CMK (cell line): Measurements from ENCODE around the gene GASK1A.

Source experiments
- DNase-seq: peaks from one replicate; pipeline ENCODE4 v3.0.0-alpha.2; 2010; ENCODE audit warnings: low read depth

Gene GASK1A

DNA sequence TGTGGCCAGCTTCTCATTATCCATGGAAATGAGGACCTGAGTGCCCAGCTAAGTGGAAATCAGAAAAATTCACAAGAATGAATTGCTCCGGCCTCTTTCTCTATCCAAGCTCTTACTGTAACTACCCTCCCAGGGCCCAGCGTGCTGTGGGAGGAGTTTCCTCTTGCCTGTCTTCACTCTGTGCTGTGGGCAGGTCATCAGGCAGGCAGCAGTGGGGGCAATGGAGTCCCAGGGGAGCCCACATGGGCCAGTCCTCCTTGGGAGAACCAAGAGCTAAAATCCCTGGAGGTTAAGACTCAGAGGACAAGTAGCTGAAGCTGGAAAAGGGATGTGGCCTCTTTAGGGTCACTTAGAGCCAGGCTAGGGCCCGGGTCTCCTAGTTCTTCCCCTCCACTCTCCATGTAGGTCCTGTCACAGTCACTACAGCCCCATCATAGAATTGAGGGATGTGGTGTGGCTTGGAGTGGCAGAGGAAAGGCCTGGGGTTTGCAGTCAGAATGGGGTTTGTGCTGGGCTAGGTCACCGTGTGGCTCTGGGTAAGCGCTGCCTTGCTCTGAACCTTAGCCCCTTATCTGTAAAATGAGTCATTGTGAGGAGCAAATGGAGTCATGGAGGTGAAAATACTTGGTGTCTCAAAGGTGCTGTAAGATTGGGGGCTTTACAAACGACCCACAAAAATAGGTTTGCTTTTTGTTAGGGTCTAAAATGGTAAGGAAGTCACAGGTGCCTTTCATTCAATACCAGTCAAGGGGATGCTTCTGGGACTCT, 3.7 kb downstream of the GASK1A start:
- DNase-seq = no peak

DNA sequence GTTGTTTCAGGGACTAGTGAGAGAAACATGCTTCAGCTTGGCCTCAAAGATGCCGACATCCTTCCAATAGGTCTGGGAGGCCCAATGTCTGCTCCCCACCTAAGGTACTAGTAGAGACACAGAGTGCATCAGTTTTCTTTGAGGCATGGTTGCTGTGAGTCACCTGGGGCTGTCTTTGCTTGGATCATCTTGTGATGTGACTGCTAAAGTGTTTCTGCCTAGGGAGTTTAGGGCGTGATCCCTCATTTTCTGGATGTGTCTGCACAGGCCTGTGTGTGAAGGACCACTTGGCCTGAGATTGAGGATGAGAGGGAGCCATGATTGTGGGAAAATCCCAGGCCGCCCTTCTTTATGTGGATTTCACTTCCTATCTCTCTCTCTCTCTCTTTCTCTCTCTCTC, 4.8 kb downstream of the GASK1A start:
- DNase-seq = no peak

DNA sequence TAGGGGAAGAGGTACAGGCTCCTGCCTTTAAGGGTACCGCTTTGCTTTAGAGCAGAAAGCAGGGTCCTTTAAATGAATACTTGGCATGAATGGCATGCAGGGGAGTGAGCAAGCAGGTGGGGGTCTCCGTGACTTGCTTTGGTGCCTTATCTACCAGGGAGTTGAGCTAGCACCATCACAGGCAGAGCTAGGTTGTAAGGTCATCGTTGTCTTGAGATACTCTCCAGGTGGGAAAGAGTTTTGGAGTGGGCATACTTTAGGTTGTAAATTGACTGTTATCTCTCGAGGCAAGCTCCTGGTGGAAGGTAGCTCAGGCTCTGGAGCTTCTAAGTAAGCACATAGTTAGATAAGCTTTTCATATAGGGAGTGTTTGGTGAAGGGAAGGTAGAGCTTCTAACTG, 5.6 kb downstream of the GASK1A start:
- DNase-seq = no peak

DNA sequence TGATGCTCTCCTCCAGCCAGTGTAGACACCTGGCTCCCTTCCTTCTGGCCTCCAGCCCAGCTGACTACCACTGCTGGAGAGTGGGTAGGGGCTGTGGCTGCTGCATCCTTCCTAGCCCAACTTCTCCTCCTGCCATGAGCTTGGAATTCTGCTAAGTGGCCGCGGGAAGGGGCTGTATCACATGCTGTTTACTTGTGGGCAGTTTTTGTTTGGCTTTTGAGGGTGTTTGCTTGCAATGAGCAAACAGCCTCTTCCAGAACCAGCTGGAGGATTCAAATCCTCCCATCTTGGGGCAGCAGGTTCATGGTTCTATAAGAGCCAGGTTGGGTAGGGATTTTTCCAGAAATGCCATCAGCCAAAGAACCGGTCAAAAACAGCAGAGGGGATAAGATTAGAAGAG, 9.0 kb downstream of the GASK1A start:
- no peak for DNase-seq

DNA sequence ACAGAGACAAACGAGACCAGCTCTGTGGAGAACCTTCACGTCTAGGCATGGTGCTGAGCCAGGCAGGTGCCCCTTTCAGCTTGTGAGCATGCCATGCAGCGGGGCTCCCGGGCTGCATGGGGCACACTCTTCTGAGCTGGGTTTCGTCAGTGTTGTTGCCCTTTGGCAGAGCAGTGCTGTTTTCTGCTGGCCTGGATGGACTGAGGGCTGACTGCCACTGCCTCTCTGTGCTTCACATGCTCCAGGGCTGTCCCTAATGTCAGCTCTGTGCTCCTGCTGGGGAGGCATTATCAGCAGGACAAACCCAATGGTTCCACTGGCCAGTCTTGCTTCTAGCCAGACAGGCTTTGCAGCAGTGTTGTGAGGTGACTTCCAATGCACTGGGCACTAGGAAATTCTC, 9.5 kb downstream of the GASK1A start:
- DNase-seq = no peak

DNA sequence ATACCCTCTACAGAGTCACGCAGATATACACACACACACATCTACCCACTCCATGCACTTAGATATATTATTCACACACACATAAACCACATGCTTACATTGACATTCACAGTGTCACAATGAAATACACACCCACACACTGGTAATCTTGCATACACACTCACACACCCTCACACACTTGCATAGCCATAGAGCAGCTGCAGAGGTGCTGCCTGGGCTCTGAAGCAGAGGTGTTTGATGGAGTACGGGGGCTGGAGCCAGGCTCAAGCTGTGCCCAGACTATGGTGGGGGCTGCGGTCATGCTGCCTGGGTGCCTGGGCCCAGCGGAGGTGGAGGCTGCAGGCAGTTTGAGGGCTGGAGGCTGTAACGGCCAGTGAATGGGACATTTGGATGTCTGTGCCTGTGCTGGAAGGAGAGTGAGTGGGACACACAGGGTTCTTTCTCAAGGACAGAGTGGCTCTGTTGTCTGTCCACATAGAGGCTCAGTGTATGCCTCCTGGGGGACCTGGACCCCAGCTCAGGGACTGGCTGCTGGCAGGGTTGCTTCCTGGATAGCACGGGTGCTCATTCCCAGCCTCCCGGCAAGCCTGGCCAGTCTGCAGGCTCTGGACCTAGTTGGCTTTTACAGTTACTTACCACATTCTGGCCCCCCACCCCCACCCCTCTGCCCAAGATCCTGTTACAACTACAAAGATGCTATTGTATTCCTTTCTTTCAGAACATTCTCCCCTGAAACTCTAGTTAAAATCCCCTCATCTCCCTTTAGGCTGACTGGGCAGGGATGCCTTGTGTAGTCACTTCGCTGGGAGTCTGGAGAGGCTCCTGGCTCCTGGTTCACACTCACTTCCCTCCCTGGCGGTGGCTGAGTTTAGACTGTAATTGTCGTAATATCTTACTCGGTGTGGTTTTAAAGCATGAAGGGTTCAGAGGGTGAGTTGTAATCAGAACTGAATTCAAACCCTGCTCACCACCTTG, 12.5 kb downstream of the GASK1A start:
- no peak for DNase-seq

DNA sequence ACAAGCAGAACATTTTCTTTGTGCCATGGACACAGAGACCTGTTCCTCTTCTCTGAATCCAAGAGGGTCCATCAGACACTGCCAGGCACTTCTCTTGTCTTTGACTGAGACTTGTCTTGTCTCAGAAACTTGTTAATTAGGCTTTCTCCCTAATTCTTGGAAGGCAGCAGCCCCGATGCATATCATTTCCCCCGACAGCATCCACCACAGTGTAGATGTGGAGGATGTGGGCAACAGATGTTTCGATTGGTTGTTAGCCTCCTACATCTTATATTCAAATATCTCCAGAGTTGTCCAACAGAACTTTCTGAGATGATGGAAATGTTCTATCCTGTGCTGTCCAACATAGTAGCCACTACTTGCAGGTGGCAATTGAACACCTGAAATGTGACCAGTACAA, 15.5 kb downstream of the GASK1A start:
- DNase-seq = no peak

DNA sequence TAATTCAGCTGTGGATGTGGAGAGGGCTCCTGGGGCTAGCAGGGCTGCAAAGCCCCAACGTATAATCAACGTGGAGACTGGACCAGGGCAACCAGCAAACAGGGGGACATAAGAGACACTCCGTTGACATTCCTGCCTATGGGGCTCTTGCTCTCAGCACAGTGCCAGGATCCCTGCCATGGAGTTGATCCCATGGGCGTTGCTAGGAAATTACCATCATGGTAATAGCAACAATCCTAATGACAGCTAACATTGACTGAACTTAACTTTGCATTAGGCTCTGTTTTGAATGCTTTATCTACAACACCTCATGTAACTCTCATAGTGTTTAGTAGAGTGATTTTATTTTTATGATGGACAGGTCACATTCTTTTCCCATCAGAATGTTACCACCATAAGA, 16.9 kb downstream of the GASK1A start:
- DNase-seq = no peak

DNA sequence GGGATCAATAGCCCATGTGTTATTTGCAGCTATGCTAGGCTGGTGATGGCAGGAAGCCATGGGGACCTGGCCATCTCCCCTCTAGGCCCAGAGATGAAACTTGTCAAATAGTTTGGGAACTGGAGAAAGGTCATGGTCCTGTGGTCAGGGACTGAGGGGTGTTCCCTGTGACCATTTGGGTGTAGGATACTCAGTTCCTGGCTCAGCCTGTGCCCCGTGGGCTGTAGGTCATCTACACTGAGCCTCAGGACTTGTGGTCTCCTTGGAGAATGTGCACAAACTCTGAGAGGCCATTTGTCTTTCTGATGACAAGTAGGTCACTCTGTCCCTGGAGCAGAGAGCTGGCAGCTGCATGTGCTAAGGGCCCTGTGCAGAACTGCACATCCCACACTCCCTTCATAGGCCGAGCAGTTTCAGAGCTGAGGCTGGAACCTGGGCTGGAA, 17.5 kb downstream of the GASK1A start:
- no peak for DNase-seq

DNA sequence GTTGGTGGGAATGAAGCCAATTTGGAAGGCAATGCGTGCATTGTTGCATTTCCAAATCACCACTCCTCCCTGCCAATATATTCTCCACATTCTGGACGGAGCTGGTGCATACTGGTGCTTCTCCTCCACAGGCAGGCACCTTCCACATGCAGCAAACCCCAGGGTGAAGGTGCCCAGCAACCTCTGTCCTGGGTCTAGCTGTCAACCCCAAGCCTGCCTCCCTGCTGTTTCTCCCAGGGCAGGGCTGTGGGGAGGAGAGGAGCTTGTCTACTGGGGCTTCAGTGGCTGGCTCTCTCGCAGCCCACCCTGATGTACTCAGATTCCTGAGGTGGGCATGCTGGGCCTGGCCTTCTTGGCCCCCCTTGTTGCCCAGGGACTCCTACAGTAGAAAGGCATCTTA, 20.1 kb downstream of the GASK1A start:
- DNase-seq = no peak

DNA sequence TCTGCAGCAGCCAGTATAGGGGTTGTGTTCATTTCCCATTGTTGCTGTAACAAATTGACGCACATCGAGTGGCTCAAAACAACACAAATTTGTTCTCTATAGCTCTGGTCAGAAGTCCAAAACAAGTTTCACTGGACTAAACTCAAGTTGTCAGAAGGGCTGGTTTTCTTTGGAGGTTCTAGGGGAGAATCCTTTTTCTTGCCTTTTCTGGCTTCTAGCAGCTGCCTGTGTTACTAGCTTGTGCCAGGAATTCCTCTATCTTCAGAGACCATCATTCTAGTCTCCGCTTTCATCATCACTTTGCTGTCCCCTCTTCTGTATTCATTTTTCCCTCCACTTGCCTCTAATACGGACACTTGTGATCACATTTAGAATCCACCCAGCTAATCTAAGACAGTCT, 20.5 kb downstream of the GASK1A start:
- DNase-seq = no peak

DNA sequence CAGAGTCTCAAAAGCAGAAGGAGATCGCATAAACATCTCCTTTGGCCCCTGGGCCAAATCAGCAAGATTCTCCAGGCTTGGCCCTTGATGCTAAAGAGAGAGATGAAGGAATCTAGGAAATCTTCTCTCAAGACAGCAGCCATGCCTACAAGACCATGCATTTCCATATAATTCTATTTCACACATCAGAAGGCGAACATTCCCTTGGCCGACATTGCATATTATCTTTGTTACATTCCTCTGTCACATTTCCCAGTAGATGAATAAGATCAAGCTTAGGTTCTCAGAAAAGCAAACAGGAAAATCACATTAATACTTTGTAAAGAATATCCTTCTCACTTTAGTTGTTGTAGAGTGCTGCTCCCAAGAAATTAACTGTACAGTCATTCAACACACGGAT, 21.3 kb downstream of the GASK1A start:
- DNase-seq = no peak

DNA sequence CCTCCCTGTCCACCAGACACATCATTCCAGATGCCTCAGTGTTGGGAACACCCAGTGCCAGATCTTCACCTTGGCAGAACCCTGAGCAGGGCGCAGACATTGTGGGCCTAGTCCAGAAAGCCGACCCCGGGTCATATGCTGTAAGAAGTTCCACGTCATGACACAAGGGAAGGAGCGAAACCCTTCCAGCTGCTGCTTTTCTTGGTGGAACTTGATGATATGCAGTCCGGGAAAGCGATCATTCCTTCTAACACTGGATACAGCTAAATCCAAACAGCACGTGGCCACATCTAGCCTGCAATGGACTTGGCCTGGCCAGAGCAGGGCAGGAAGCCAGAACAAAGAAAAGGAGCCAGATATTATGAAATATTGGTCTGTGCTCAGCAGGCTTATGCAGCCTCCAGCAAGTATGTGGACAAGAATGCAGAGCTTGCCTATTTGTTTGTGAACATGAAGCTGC, 22.0 kb downstream of the GASK1A start:
- no peak for DNase-seq

DNA sequence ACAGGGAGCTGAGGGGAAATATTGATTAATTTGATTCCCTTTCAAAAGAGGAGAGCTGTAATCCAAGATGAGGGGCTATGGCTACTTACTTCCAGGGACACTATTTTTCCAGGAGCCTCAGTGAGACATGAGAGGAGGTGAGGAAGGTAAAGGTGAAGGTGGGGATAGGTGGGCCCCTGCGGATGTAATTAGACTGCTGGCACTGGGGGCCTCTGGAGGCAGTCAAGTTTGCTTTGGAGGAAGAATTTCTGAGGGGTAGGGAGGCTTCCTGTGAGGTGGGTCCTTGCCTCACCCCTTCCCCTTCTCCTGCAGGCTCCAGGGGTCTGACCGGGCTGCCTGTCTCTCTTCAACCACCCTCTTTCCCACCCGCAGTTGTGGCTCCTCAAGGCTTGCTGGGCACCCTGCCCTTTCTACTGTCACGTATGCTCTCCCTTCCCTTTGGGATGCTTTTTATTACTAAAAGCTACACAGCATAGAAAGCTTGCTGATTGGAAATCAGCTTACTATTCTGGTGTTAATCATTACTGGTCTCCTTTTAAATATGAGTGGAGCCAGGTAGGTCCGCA, 22.5 kb downstream of the GASK1A start:
- no peak for DNase-seq

DNA sequence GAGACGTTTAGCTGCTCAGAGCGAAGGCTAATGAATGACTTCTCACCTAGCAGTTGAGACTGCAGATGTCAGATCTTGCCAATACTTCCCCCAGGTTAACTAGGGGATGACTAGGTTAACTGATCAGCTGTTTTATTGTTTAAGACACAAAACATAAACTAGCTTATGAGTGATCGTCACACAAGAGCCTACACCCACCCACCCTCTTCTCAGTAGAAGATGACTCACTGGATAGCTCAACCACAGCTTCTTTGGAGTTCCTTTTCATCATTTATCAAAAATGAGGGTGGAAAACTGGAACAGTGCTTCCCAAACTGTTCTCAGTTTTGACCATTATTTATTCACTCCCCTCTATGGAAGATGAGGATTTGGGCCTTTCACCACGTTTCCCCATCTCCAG, 25.2 kb downstream of the GASK1A start:
- DNase-seq = no peak

DNA sequence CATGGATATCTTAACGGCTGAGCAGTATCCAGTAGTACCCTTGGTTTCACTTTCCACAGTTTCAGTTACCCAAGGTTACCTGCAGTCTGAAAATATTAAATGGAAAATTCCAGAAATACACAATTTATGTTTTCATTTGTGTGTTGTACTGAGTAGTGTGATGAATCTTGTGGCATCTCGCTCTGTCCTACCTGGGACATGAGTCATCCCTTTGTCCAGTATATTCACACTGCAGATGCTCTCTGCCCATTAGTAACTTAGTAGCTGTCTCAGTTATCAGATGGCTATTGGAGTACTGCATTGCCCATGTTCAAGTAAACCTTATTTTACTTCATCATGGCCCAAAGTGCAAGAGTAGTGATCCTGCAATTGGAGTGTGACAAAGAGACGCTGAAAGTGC, 26.1 kb downstream of the GASK1A start:
- no peak for DNase-seq

DNA sequence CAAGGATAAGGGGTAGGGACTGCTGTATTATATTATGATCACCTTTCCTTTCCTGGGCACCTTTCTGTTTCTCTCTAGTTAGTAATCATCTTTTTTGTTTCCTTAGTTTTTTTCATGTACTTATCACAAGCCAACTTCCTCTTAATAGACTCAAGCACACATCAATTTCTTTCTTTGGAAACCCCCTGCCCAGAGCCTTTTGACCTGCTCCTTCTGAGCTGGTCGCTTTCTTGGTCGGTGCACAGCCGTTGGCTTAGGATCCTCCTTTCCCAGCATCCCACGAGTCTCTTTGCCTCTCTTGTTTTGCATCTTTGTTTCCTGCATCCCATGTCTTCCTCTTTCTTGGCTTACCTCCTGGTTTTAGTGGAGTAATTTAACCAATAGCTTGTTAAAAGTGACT, 26.9 kb downstream of the GASK1A start:
- DNase-seq = no peak

DNA sequence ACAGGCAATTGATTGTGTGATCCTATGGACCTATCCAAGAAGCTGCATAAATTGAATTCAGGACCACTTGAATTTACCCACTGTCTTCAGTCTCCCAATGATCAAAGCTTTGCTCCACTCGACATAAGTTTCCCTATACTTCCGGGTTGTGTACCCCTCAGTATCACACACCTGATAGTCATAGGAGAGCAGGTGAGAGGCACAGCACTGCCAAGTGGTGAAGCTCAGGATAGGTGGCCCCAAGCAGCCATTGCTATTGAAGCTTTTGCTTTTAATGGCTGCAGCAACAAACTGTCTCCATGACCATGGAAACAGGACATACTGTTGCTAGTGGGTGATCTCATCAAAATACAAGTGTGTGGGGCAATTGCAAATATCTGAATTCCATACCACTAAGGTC, 27.7 kb downstream of the GASK1A start:
- no peak for DNase-seq

DNA sequence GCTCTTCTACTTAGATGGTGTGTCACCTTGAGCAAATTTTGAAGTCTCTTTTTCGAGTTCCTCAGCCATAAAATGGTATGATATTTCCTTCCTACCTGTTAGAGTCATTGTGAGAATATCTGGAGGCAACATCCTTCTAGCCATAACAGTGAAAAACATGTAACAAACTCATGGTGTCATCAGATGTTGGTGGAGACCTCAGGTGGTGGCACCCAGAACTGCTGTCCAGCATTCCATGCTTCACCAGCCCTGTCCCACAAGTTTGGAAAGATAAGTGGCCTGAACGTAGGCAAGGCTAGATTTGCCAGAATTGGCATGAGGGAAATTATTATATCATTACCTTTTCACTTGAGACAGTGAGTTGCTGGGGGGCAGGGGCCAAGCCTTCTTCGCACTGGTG, 30.4 kb downstream of the GASK1A start:
- no peak for DNase-seq

DNA sequence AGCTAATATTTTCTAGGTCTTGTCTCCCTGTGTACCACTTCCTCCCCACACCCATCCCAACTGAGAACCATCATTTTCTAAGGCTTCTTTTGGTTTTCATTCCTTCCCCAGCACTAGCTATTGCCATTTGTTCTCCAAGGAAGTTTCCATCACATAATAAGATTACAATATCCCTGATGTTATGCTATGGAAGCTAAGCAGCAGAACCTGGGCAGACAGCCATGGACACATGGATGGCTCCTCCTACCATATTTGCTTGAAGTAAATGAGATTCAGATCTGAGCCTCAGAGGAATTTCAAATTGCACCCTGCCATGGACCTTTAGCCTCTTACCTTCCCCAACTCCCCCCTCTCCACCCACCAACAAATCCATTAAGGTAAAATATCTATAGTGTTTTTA, 31.5 kb downstream of the GASK1A start:
- no peak for DNase-seq

DNA sequence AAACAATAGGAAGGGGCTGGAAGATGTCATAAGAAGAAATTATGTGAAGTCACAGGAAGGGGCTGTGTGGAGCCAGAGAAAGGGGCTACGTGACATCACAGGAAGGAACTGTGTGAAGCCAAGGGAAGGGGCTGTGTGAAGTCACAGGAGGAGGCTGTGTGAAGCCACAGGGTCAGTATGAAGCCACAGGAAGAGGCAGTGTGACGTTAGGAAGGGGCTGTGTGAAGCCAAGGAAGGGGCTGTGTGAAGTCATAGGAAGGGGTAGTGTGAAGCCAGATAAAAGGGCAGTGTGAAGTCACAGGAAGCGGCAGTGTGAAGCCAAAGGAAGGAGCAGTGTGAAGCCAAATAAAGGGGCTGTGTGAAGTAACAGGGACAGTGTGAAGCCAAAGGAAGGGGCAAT, 32.5 kb downstream of the GASK1A start:
- no peak for DNase-seq

DNA sequence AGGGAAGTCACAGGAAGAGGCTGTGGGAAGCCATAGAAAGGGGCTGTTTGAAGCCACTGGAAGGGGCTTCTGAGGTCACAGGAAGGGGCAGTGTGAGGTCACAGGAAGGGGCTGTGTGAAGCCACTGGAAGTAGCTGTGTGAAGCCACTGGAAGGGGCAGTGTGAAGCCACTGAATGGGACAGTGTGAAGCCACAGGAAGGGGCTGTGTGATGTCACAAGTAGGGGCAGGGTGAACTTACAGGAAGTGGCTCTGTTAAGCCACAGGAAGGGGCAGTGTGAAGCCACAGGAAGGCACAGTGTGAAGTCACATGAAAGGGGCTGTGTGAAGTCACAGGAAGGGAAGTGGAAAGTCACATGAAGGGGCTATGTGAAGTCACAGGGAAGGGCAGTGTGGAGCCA, 33.1 kb downstream of the GASK1A start:
- no peak for DNase-seq

DNA sequence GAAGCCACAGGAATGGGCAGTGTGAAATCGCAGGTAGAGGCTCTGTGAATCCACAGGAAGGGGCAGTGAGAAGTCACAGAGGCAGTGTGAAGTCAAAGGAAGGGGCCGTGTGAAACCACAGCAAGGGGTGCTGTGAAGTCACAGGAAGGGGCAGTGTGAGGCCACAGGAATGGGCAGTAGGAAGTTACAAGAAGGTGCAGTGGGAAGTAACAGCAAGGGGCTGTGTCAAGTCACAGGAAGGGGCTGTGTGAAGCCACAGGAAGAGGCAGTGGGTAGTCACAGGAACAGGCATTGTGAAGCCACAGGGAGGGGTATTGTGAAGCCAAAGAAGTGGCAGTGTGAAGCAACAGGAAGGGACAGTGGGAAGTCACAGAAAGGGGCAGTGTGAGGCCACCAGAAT, 34.1 kb downstream of the GASK1A start:
- no peak for DNase-seq
